Stimulated activated effector memory CD8-positive, alpha-beta T cell treated with anti-CD3 and anti-CD28 coated beads, Interleukin-12 subunit alpha, Interleukin-12 subunit beta, amount 100 ng/mL, for 72 hours (primary cell): ENCODE data around the gene HOXC12.
A peak's percentile ranks its signal among the peaks of the same experiment; 100 is the strongest.

Source experiments
- ATAC-seq: fragments of 150-1000 bp; cut with Tn5 transposase; 2 replicates; pipeline ENCODE4 v1.10.0; 2021
- DNase-seq, 2 donors: peaks; one replicate each; pipeline ENCODE4 v3.0.0; 2021 to 2022; ENCODE audit warnings: low spot score in 2 of 2
- H3K27ac Mint-ChIP-seq: one replicate; pipeline ENCODE4 v1.8.0; 2022; ENCODE audit warnings: mild to moderate bottlenecking, mixed read lengths
- H3K36me3 Mint-ChIP-seq: one replicate; pipeline ENCODE4 v1.8.0; 2022; ENCODE audit warnings: mild to moderate bottlenecking, mixed read lengths
- H3K4me1 Mint-ChIP-seq: one replicate; pipeline ENCODE4 v1.8.0; 2022; ENCODE audit warnings: mixed read lengths
- H3K4me3 Mint-ChIP-seq: one replicate; pipeline ENCODE4 v1.8.0; 2022; ENCODE audit warnings: mild to moderate bottlenecking, mixed read lengths
- H3K9me3 Mint-ChIP-seq: one replicate; pipeline ENCODE4 v1.8.0; 2022; ENCODE audit warnings: mixed read lengths

HOXC12 gene

GRCh38 chr12:53980802-53981496 is 26.2 kb downstream of the HOXC12 start:
- no peak overlapping the region for H3K4me3 Mint-ChIP-seq
- no peaks in the 10 kb centered on the region for H3K9me3 Mint-ChIP-seq
- peaks cover 13% of the 10 kb centered on the region for H3K36me3 Mint-ChIP-seq
- DNase-seq (no peak), ATAC-seq (no peak)
- no peak overlapping the region for H3K27ac Mint-ChIP-seq
- peaks cover 32% of the 10 kb centered on the region for H3K4me1 Mint-ChIP-seq

DNA sequence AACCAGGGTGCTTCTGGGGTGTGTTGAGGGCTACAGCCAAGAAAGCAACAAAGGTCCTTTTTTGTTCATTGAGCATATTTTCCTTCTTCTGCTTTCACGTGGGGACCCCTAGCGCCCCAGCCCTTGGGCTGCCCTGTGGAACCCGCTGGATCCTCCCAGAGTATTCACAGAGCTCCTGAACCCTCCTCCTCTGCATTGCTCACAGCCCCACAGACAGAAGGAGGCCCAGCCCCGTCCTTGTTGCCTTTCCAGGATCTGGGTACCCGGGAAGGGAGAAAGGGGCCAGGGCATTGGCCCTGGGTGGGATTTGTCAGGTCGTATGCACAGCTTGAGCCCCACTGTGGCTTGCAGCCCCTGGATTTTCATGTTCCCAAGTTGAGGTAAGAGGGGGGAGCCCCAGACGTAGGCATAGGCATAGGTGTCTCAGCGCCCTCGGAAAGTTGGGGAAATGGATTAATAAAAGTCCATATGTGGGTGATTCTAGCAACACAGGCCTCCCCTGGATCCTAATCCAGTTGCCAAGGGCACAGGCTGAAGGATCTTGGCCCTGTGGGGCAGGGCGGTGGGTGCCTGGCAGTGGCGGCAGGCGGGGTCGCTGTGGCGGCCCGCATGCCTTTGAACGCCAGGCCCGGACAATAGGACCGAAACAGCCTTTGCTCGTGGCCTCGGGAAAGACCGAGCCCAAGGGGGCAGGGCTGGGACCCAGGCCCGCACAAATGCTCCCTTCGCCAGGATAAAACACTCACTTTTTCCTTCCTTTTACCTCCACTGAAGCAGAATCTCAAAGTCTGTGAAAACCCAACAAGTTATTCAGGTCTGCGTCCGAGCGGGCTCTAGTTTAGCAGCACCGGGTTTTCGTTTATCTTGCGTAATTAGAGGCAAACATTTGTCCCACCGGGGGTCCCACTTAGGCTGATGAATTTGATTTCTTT is 27.2 kb downstream of the HOXC12 start:
- DNase-seq (no peak), ATAC-seq (no peak)
- peaks cover 13% of the 10 kb centered on the region for H3K36me3 Mint-ChIP-seq
- no peak overlapping the region for H3K27ac Mint-ChIP-seq
- H3K9me3 Mint-ChIP-seq, result no peaks in the 10 kb centered on the region
- H3K4me3 Mint-ChIP-seq, result no peak overlapping the region
- peaks cover 36% of the 10 kb centered on the region for H3K4me1 Mint-ChIP-seq

DNA sequence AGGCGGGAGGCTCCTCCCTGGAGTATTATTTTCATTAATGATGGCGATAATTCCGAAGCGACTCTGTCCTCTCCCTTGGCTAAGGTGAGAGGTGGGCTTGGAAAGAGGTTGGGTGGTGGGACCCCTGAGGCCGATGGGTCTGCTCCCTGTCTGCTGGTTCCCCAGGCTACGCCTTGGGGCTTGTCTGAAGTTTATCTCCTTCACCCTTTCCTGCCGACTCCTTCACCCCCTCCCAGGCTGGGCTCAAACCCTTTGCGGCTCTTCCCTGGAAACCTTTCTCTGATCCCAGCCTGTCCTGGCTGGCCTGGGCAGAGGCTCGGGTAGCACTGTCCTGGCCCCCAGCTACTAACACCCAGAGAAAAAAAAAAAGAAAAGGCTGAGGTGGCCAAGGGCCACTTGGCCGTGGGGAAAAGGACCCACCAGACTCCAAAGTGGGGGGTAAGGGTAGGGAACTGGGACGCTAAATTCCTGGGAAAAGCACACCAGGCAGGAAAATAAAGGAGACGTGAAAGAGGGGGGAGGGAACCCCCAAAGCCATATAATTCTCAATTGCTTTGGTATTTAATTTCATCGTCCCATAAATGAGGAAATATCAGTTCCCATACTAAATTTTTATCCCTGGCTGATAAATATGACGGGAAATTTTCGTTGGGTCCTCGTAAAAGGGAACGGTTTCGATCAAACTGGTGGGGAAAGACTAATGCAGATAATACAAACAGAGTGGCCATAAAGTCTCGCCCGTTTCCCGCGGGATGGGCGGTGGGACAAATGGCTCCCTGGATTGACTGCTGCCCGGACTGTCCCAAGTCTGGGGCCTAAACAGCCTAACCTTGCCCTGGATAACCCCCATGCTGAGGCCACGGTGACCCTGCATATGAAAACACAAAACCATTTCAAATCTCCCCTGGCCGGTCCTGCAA is 28.2 kb downstream of the HOXC12 start:
- Mint-ChIP-seq H3K36me3 (peaks cover 13% of the 10 kb centered on the region), H3K27ac (no peak overlapping the region), H3K9me3 (no peaks in the 10 kb centered on the region), H3K4me1 (peaks cover 36% of the 10 kb centered on the region), H3K4me3 (no peak overlapping the region)
- no peak for DNase-seq
- ATAC-seq, result no peak

DNA sequence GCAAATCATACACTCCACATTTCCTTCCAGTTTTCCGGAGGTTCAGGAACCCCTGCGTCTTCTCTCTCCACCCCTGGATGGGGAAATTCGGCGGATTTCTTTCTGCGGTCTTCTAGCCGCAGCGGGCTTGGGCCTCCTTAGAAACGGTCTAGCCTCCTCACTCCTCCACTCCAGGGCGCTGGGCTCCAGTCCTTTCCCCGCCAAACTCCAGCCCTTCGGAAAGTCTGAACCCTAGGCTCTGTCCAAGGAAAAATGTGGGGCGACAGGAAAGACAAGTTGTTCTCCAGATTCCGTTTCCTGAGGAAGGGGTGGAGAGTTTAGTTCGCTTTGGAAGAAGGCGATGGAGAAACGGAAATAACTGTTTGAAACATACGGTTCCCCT is 28.9 kb downstream of the HOXC12 start:
- Mint-ChIP-seq H3K4me3 (no peak overlapping the region), H3K27ac (no peak overlapping the region), H3K36me3 (peaks cover 13% of the 10 kb centered on the region), H3K9me3 (no peaks in the 10 kb centered on the region), H3K4me1 (peaks cover 35% of the 10 kb centered on the region)
- ATAC-seq, result no peak
- no peak for DNase-seq

DNA sequence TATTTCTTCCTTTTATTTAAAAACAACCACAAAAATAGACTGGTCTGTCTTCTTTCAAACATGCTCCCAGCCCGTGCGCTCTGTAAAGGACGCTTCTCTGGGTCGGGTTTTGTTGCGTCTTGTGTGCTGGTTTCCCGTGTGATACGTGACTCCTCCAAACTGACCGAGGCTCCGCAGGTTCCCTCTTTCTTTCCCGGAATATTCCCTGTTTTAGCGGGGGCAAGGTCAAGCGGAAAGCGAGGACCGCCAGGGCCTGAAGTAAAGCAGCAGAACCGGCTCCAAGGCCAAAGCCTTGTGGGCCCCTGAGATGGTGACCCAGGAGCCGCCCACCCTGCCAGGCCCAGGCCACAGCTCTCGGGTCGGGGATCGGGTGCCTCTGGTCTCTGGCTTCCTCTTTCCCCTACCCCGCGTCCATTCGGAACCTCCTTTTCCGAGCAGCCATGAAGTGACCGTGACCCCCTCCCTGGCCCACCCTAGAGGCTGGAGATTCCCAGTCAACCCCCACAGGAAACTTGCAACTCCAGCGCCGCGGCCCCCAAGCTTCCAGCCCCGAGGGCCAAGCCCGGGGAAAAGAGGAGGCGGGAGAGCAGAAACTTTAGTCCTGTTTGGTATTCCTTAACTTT is 29.4 kb downstream of the HOXC12 start:
- no peak overlapping the region for H3K4me3 Mint-ChIP-seq
- no peak for ATAC-seq
- no peak overlapping the region for H3K27ac Mint-ChIP-seq
- DNase-seq, result no peak
- no peaks in the 10 kb centered on the region for H3K9me3 Mint-ChIP-seq
- peaks cover 13% of the 10 kb centered on the region for H3K36me3 Mint-ChIP-seq
- peaks cover 39% of the 10 kb centered on the region for H3K4me1 Mint-ChIP-seq

GRCh38 chr12:53984901-53985691 is 30.4 kb downstream of the HOXC12 start, which contains the start of gene HOXC10:
Gene HOXC10, plus strand, starts transcription at chr12:53985146. Its CDS starts 114 bp downstream, at chr12:53985260.
- ATAC-seq (peak; percentile 79), DNase-seq (peak; percentile 80 to 93)
- Mint-ChIP-seq H3K36me3 (peaks cover 12% of the 10 kb centered on the region), H3K27ac (no peak within 1 kb of the TSS), H3K4me1 (peaks cover 49% of the 10 kb centered on the region), H3K9me3 (no peaks in the 10 kb centered on the region), H3K4me3 (peak within 1 kb of the TSS; percentile 63)

- no peak for DNase-seq
- Mint-ChIP-seq H3K4me1 (peaks cover 54% of the 10 kb centered on the region), H3K36me3 (peaks cover 9% of the 10 kb centered on the region), H3K4me3 (peak overlapping the region; percentile 63), H3K27ac (no peak overlapping the region), H3K9me3 (no peaks in the 10 kb centered on the region)
- ATAC-seq, result no peak
These were observed 30.9 kb downstream of the HOXC12 start for GRCh38 chr12:53985692-53985993.

- DNase-seq (no peak), ATAC-seq (peak; percentile 66)
- Mint-ChIP-seq H3K27ac (no peak overlapping the region), H3K36me3 (peaks cover 9% of the 10 kb centered on the region), H3K4me1 (peaks cover 59% of the 10 kb centered on the region), H3K4me3 (peak overlapping the region; percentile 63), H3K9me3 (no peaks in the 10 kb centered on the region)
These were observed 31.4 kb downstream of the HOXC12 start for GRCh38 chr12:53985994-53986685.

DNA sequence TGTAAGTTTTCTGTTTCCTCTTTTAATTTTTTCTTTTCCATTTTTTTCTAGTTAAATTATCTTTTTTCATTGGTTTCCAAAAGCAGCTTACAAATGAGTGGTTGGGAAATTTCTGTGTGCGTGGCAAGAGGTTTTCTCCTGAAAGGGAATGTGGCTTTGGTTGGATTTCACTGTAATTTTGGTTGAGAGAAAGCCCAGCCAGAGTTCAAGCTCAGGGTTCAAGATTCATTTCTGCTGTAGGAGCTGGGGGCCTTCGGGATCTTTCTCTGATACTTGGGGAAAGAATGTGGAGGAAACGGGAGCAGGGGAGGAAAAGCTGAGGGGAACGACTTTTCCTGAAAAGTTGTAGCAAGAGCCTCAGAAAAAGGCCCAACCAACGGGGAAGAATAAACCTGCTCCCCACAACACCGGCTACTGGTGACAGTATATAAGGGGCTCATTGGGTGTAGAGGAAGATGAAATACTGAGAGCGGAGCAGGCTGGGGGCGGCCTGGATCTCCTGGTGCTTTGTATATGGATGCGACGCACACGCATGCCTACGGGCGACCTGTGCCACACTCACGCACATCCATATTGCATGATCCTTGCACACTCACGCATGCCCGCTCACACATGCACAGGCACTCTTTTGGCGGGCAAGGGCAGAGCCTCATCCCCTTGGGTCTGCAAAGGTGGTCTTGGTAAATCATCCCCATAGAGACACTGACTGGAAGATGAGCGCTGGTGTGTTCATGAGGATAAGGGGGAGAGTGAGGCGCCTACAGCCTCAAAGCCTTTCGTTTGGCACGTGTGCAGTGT is 32.2 kb downstream of the HOXC12 start:
- H3K4me1 Mint-ChIP-seq, result peaks cover 61% of the 10 kb centered on the region
- DNase-seq, result no peak
- ATAC-seq, result no peak
- peaks cover 9% of the 10 kb centered on the region for H3K36me3 Mint-ChIP-seq
- peak overlapping the region; percentile 63 for H3K4me3 Mint-ChIP-seq
- H3K27ac Mint-ChIP-seq, result no peak overlapping the region
- H3K9me3 Mint-ChIP-seq, result no peaks in the 10 kb centered on the region

GRCh38 chr12:53987787-53988230 is 33.1 kb downstream of the HOXC12 start:
- no peak for ATAC-seq
- Mint-ChIP-seq H3K4me1 (peaks cover 61% of the 10 kb centered on the region), H3K4me3 (no peak overlapping the region), H3K36me3 (peaks cover 9% of the 10 kb centered on the region), H3K9me3 (no peaks in the 10 kb centered on the region), H3K27ac (no peak overlapping the region)
- no peak for DNase-seq

- Mint-ChIP-seq H3K9me3 (no peaks in the 10 kb centered on the region), H3K4me1 (peaks cover 56% of the 10 kb centered on the region), H3K4me3 (peak overlapping the region; percentile 28), H3K27ac (no peak overlapping the region), H3K36me3 (peaks cover 10% of the 10 kb centered on the region)
- no peak for DNase-seq
- no peak for ATAC-seq
These were observed 34.0 kb downstream of the HOXC12 start for GRCh38 chr12:53988541-53989226.

DNA sequence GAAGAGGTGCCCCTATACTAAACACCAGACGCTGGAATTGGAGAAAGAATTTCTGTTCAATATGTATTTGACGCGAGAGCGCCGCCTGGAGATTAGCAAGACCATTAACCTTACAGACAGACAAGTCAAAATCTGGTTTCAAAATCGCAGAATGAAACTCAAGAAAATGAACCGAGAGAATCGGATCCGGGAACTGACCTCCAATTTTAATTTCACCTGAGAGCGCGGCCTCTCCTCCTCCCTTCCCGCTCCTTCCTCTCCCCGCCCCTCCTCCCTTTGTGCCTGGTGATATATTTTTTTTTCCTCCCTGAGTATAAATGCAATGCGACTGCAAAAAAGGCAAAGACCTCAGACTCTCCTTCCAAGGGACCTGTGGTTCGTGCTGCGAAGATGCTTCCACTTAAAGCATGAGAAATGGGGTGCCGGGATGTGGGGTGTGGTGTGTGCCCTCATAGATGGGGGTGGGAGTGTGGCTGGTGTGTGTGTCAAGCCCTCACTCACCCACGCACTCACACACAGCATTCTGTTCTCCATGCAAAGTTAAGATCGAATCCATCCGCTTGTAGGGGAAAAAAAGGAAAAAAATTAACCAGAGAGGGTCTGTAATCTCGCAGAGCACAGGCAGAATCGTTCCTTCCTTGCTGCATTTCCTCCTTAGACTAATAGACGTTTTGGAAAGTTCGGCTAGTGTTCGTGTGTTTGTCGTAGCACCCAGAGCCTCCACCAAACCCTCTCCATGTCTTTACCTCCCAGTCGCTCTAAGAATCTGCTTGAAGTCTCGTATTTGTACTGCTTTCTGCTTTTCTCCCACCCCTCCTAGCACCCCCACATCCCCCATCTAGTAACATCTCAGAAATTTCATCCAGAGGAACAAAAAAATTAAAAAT is 34.8 kb downstream of the HOXC12 start:
- no peaks in the 10 kb centered on the region for H3K9me3 Mint-ChIP-seq
- H3K36me3 Mint-ChIP-seq, result peaks cover 15% of the 10 kb centered on the region
- peak overlapping the region; percentile 28 for H3K4me3 Mint-ChIP-seq
- ATAC-seq (peak; percentile 9), DNase-seq (no peak)
- H3K4me1 Mint-ChIP-seq, result peaks cover 58% of the 10 kb centered on the region
- H3K27ac Mint-ChIP-seq, result no peak overlapping the region
